ENCODE measurements around the gene PDSS1.

Gene PDSS1

DNA sequence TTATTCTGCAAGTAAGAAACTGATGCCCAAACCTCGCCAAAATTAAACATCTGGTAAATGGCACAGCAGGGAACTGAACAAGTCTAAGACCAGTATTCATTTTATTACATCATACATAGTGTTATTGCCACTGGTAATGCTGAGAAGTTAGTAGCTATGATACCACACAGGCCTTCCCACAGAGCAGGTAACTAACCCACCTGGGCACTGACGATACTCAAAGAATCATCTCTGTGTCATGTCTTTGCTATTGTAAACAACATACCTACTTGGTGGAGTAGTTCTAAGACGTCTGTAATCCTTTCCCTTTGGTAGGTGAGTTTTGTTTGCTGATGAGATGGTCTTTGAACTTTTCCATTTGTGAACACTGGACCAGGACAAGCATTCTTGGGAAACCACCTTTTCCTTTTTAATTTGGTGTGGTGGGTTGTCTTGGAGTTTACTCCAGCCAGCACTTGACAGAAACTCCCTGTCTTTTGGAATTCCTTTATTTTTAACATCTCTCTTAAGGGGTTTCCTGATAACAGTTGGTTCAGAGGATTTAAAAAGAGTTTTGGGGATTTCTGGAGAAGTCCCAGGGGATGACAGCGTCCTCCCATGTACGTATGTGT lies 40.9 kb downstream of the PDSS1 start:
- DNase-seq (ENCODE audit: low spot score), result no peak
- no peak overlapping the region for H3K4me3 Mint-ChIP-seq
- H3K9me3 Mint-ChIP-seq, result no peaks in the 10 kb centered on the region
- no peaks in the 10 kb centered on the region for H3K27me3 Mint-ChIP-seq (ENCODE audit: low read depth)
- H3K36me3 Mint-ChIP-seq (ENCODE audit: low read depth), result peaks cover 69% of the 10 kb centered on the region
- peaks cover 49% of the 10 kb centered on the region for H3K4me1 Mint-ChIP-seq (ENCODE audit: low read depth)
- H3K27ac Mint-ChIP-seq, result peak overlapping the region; percentile 64

DNA sequence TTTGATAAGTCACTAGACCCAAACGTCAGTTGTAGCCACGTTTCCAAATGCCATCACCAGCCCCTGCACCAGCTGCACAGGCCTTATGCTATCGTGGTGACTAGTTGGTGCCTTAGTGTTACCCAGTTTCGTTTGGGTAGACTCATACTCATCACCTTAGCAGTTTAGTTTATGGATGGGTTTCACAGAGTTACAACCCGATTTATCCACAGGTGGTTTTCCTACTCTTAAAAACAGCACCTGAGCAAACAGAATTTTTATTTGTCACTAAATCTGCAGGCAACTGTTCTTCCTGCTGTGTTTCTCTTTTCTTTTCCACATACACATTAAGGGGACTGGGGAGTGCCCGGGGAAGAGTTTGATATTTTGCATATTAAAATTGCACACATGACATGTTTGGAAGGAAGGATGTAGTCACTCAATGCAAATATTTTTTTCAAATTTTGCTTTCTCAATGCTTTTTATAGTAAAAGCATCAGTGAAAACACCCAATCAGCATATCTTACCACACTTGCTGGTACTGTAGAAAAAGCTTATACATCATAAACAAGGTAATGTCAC lies 41.6 kb downstream of the PDSS1 start:
- H3K36me3 Mint-ChIP-seq (ENCODE audit: low read depth), result peaks cover 74% of the 10 kb centered on the region
- DNase-seq (ENCODE audit: low spot score), result peak; percentile 32
- H3K4me1 Mint-ChIP-seq (ENCODE audit: low read depth), result peaks cover 54% of the 10 kb centered on the region
- peak overlapping the region; percentile 48 for H3K4me3 Mint-ChIP-seq
- no peaks in the 10 kb centered on the region for H3K27me3 Mint-ChIP-seq (ENCODE audit: low read depth)
- H3K27ac Mint-ChIP-seq, result peak overlapping the region; percentile 85
- no peaks in the 10 kb centered on the region for H3K9me3 Mint-ChIP-seq

DNA sequence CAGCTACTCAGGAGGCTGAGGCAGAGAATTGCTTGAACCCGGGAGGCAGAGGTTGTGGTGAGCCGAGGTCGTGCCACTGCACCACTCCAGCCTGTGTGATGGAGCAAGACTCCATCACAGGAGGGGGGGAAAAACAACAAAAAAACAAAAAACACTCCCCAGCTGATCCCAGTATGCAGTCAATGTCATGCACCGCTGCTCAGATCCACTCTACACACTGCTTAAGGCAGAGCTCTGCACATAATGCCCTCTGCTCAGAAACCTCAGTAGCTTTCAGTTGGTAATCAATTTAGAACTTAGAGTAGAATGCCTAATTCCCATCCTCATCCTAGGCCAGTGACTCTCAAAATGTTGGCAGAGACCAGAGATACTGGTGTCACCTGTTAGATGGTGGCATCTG lies 43.9 kb downstream of the PDSS1 start:
- H3K36me3 Mint-ChIP-seq (ENCODE audit: low read depth), result peaks cover 70% of the 10 kb centered on the region
- H3K9me3 Mint-ChIP-seq, result no peaks in the 10 kb centered on the region
- DNase-seq (ENCODE audit: low spot score), result no peak
- no peaks in the 10 kb centered on the region for H3K27me3 Mint-ChIP-seq (ENCODE audit: low read depth)
- H3K27ac Mint-ChIP-seq, result peak overlapping the region; percentile 42
- peaks cover 62% of the 10 kb centered on the region for H3K4me1 Mint-ChIP-seq (ENCODE audit: low read depth)
- H3K4me3 Mint-ChIP-seq, result no peak overlapping the region

DNA sequence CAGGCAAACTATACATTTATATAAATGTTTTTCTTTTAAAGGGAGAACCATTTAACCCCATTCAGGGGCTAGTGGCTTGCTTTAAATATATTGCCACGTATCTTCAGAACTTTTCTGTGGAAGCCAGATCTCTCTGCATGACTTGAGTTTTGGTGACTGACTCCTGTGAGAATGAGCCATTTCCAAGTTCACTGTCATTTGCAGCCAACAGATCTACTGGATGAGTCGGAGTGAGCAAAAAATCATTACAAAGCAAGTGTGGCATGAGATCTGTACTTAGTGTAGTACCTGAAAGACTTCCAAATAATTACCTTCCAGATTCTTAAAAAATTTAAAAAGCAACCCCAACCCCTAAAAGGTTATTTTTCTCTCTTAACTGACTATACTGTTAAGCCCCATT lies 45.6 kb downstream of the PDSS1 start:
- Mint-ChIP-seq H3K36me3 (ENCODE audit: low read depth) (peaks cover 71% of the 10 kb centered on the region), H3K9me3 (no peaks in the 10 kb centered on the region), H3K27ac (peak overlapping the region; percentile 65), H3K4me3 (no peak overlapping the region), H3K4me1 (ENCODE audit: low read depth) (peaks cover 50% of the 10 kb centered on the region), H3K27me3 (ENCODE audit: low read depth) (no peaks in the 10 kb centered on the region)
- no peak for DNase-seq (ENCODE audit: low spot score)

DNA sequence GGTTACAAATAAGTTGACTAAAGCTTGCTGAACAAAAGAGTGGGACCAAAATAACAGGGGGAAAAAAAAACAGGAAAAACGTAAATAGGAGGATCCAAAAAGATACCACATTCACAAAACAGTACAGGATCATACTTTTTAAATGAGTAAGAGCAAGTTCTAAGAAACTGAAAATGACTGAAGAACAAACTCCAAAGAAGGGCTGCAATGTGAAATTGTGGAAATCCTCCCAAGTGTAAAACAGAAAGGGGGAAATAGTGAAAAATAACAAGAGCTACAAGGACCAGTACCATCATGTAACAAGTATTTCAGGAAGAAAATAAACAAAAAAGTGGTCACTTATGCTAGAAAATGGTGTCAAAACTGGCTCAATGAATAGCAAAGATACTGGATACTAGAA lies 46.3 kb downstream of the PDSS1 start:
- Mint-ChIP-seq H3K27ac (peak overlapping the region; percentile 8), H3K4me3 (no peak overlapping the region), H3K27me3 (ENCODE audit: low read depth) (no peaks in the 10 kb centered on the region), H3K36me3 (ENCODE audit: low read depth) (peaks cover 72% of the 10 kb centered on the region), H3K4me1 (ENCODE audit: low read depth) (peaks cover 43% of the 10 kb centered on the region), H3K9me3 (no peaks in the 10 kb centered on the region)
- no peak for DNase-seq (ENCODE audit: low spot score)

DNA sequence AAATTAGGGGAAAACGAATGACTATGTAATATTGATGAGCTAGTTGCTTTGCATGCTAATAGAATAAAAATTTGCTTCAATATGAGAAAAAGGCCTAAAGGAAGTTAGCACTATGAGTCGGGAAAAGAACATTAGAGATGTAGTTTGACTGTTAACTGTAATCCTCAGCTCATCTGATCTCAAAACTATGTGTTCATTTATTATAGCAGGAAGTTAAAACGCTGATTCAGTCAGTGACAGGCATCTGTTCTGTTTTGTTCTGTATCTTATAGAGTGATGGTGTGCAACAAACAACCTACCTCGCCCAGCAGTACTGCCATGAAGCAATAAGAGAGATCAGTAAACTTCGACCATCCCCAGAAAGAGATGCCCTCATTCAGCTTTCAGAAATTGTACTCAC lies 48.6 kb downstream of the PDSS1 start:
- no peaks in the 10 kb centered on the region for H3K9me3 Mint-ChIP-seq
- peaks cover 25% of the 10 kb centered on the region for H3K4me1 Mint-ChIP-seq (ENCODE audit: low read depth)
- H3K27ac Mint-ChIP-seq, result peak overlapping the region; percentile 53
- H3K36me3 Mint-ChIP-seq (ENCODE audit: low read depth), result peaks cover 61% of the 10 kb centered on the region
- H3K4me3 Mint-ChIP-seq, result no peak overlapping the region
- H3K27me3 Mint-ChIP-seq (ENCODE audit: low read depth), result no peaks in the 10 kb centered on the region
- DNase-seq (ENCODE audit: low spot score), result no peak

DNA sequence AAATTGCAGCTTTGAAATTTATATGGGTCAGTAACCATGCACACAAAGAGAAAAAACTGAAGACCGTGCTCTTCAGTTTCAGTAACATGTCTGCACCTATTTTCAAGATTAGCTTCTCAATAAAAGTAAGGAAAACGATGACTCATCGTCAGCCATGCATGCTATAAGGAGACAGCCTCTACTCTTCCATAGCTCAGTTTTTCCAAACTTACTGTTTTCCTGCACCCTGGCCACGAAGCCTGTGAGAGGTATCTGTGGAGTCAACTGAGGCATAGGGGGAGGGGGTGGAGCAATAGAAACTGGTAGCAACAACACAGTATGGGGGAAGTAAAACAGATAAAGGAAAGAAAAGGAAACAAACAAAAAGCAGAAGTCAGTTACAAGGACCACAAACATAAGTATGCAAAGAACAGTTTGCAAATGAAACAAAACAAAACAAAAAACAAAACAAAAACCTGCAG lies 58.0 kb downstream of the PDSS1 start:
- H3K4me1 Mint-ChIP-seq (ENCODE audit: low read depth), result peaks cover 24% of the 10 kb centered on the region
- H3K9me3 Mint-ChIP-seq, result no peaks in the 10 kb centered on the region
- H3K27ac Mint-ChIP-seq, result peak overlapping the region; percentile 66
- DNase-seq (ENCODE audit: low spot score), result no peak
- H3K36me3 Mint-ChIP-seq (ENCODE audit: low read depth), result peaks cover 31% of the 10 kb centered on the region
- H3K27me3 Mint-ChIP-seq (ENCODE audit: low read depth), result no peaks in the 10 kb centered on the region
- H3K4me3 Mint-ChIP-seq, result peak overlapping the region; percentile 47

DNA sequence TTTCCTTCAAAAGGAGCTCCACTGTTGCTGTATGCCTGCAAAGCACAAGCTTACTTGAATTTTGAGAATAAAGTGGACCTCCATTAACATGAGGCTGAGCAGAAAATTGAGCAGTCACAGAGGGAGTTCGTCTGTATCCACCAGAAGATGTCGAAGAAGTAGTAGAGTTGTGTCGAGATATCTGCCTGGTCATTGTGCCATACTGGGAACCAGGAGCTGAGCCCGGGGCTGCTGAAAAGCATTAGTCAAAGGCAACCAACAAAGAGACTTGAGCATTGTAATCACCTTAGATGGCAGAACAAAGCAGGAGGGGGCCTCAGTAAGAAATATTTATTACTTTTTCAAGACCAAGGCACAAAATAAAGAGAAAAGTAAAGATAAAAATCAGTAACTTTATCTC lies 61.5 kb downstream of the PDSS1 start:
- Mint-ChIP-seq H3K9me3 (no peaks in the 10 kb centered on the region), H3K27ac (no peak overlapping the region)

DNA sequence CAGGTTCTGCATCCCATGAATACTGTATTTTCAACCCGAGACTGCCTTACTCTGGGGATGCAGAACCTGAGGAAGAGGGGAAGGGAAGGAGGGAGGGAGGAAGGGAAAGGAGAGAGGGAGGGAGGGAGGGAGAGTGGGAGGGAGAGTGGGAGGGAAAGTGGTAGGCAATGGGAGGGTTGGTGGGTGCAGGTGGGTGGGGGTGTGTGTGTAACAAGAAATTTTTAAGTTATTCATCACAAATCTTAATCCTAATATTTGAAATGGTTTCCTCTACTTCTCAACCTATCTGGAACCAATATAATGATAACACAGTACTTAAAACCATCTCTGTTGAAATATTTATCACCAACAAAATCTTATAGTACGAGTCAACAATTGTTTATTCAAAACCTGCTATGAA lies 68.0 kb downstream of the PDSS1 start:
- DNase-seq (ENCODE audit: low spot score), result no peak
- Mint-ChIP-seq H3K27me3 (ENCODE audit: low read depth) (no peaks in the 10 kb centered on the region), H3K27ac (no peak overlapping the region), H3K4me1 (ENCODE audit: low read depth) (peaks cover 2% of the 10 kb centered on the region), H3K9me3 (no peaks in the 10 kb centered on the region), H3K36me3 (ENCODE audit: low read depth) (peaks cover 24% of the 10 kb centered on the region), H3K4me3 (no peak overlapping the region)

More for the DNA sequence above, 61.5 kb downstream of the PDSS1 start:
- peaks cover 11% of the 10 kb centered on the region for H3K4me1 Mint-ChIP-seq (ENCODE audit: low read depth)
- H3K4me3 Mint-ChIP-seq, result no peak overlapping the region
- H3K27me3 Mint-ChIP-seq (ENCODE audit: low read depth), result no peaks in the 10 kb centered on the region
- DNase-seq (ENCODE audit: low spot score), result no peak
- H3K36me3 Mint-ChIP-seq (ENCODE audit: low read depth), result peaks cover 27% of the 10 kb centered on the region

DNA sequence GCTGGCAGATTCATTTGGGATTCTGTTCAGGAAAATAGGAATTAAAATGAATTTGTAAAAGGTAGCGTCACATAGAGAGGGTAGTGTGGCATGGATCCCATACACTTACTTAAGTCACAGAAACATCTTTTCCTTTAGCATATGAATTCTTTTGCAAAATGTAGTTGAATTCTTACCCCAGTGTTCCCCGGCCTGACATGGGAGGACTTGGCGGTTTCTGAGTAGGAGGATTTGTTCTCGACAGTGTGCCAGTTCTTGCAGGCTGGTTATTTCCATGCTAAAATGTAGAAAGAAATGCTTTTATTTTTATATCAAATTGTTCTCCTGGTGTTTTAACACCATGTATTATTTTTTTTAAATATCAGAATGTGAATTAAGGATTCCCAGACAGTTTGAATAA lies 72.6 kb downstream of the PDSS1 start:
- no peak overlapping the region for H3K27ac Mint-ChIP-seq
- H3K4me3 Mint-ChIP-seq, result no peak overlapping the region
- H3K27me3 Mint-ChIP-seq (ENCODE audit: low read depth), result no peaks in the 10 kb centered on the region
- H3K9me3 Mint-ChIP-seq, result no peaks in the 10 kb centered on the region
- H3K4me1 Mint-ChIP-seq (ENCODE audit: low read depth), result peaks cover 2% of the 10 kb centered on the region
- peaks cover 21% of the 10 kb centered on the region for H3K36me3 Mint-ChIP-seq (ENCODE audit: low read depth)
- DNase-seq (ENCODE audit: low spot score), result no peak

DNA sequence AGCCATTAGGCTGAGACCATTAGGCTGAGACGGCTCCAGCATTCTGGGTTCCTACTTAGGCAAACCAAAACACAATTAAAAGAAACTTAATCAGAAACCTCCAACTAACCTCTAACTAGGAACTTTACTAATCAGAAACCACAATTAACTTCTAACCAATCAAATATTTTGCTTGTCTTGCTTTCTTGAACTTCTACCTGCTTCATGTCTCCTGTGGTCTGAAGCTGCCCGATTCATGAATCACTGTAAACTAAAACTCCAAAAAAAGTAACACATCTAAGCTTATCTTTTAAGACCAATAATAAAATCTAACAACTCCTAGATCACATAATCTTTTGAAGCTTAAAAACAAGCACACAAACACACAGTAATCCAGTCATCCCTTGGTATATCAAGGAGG lies 76.1 kb downstream of the PDSS1 start:
- Mint-ChIP-seq H3K27me3 (ENCODE audit: low read depth) (no peaks in the 10 kb centered on the region), H3K4me1 (ENCODE audit: low read depth) (peaks cover 4% of the 10 kb centered on the region), H3K4me3 (no peak overlapping the region), H3K27ac (peak overlapping the region; percentile 19), H3K9me3 (no peaks in the 10 kb centered on the region), H3K36me3 (ENCODE audit: low read depth) (peaks cover 10% of the 10 kb centered on the region)
- no peak for DNase-seq (ENCODE audit: low spot score)

DNA sequence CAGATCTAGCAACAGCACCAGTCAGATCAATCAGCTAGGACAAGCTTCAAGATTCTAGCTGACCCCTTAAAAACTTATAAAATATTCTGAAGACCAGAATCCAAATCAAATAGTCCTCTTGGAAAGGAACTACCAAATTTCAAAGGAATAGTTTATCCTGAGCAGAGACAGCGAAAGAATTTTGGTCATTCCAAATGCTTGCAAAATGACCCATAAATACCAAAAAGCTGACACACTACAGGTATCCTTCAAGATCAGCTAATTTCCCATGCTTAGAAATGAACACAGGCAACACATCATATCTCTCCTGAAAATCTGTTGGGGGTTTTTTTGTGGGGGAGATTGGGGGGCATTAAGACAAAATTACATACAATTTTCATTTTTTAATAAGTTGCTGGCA lies 78.8 kb downstream of the PDSS1 start:
- H3K36me3 Mint-ChIP-seq (ENCODE audit: low read depth), result peaks cover 3% of the 10 kb centered on the region
- H3K27me3 Mint-ChIP-seq (ENCODE audit: low read depth), result no peaks in the 10 kb centered on the region
- no peak for DNase-seq (ENCODE audit: low spot score)
- H3K9me3 Mint-ChIP-seq, result no peaks in the 10 kb centered on the region
- no peak overlapping the region for H3K27ac Mint-ChIP-seq
- H3K4me1 Mint-ChIP-seq (ENCODE audit: low read depth), result peaks cover 22% of the 10 kb centered on the region
- H3K4me3 Mint-ChIP-seq, result no peak overlapping the region

DNA sequence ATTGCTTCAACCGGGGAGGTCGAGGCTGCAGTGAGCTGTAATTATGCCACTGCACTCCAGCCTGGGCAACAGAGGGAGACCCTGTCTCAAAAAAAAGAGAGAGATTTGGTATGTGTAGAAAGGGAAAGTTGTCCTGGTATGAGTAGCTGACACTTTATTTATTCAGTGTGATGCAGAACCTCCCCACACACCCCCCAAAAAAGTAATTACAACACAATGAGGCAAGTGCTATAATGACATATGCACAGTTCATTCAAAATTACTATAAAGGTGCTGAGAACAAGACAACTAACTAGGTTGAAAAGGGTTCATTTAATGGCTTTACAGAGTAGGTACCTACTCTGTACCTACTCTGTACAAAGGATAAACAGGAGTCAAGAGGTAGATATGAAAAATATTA lies 80.2 kb downstream of the PDSS1 start:
- Mint-ChIP-seq H3K27me3 (ENCODE audit: low read depth) (no peaks in the 10 kb centered on the region), H3K4me3 (no peak overlapping the region), H3K27ac (no peak overlapping the region), H3K9me3 (no peaks in the 10 kb centered on the region), H3K36me3 (ENCODE audit: low read depth) (peaks cover 3% of the 10 kb centered on the region), H3K4me1 (ENCODE audit: low read depth) (peaks cover 34% of the 10 kb centered on the region)
- DNase-seq (ENCODE audit: low spot score), result no peak

DNA sequence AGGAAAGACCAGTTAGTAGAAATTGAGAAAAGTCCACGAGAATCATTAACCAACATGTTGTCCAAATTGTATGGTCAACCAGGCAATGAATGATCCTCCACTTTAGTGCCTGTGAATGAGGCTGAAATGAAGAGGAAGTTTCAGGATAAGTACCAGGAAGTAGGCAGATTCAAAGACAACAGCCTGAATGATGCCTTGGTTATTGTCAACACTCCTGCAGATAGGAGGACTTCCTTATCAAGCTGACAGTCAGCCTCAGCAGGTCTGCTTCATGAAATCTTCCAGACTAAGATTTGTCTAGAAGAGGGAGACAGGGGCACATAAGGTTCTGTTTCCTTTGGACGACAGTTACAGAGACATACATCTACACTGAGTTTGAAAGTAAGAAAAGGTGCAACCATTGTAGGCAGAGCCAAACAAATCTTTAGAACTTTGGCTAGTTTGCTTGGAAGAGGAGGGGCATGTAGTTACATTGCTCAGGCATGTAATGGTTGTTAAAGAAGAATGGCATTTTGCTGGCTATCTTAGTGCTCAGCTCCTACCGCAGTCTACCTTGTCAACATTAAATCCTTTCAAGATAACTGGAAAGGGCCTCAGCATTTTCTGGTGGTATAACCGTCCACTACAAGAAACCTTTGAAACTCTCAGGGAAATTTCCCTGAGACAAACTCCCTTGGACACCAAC lies 81.8 kb downstream of the PDSS1 start:
- no peaks in the 10 kb centered on the region for H3K9me3 Mint-ChIP-seq
- H3K27ac Mint-ChIP-seq, result no peak overlapping the region
- peaks cover 3% of the 10 kb centered on the region for H3K36me3 Mint-ChIP-seq (ENCODE audit: low read depth)
- no peak for DNase-seq (ENCODE audit: low spot score)
- no peaks in the 10 kb centered on the region for H3K27me3 Mint-ChIP-seq (ENCODE audit: low read depth)
- H3K4me1 Mint-ChIP-seq (ENCODE audit: low read depth), result peaks cover 44% of the 10 kb centered on the region
- H3K4me3 Mint-ChIP-seq, result no peak overlapping the region
